GM23338 (cell line): ENCODE measurements around the gene GPD1. TPM values are rescaled to one million over a fixed set of nuclear protein-coding genes. Genes with fewer than 3 reads are reported as not detected.

ENCODE experiments used
- ATAC-seq: fragments of 200-7000 bp; cut with Tn5 transposase; 3 replicates; pipeline ENCODE4 v1.9.1; 2020
- DNase-seq: peaks from one replicate; pipeline ENCODE4 v3.0.0-alpha.2; 2015; ENCODE audit warnings: low spot score
- H2AFZ ChIP-seq: fragments of 200-600 bp; sonication (generic); 2 replicates; pipeline ENCODE4 v1.8.0; 2016; ENCODE audit warnings: antibody characterized with exemption, mild to moderate bottlenecking, moderate library complexity
- H3F3A ChIP-seq: fragments of 200-600 bp; sonication (generic); replicated peaks from 2 replicates; pipeline ENCODE4 v1.8.0; 2017; ENCODE audit warnings: antibody characterized with exemption, mixed run types, low read depth
- H3K27ac ChIP-seq: fragments of 200-600 bp; sonication (generic); 2 replicates; pipeline ENCODE4 v1.6.1; 2016; ENCODE audit warnings: low read depth
- H3K27me3 ChIP-seq: fragments of 200-600 bp; sonication (generic); 2 replicates; pipeline ENCODE4 v1.8.0; 2016; ENCODE audit warnings: mild to moderate bottlenecking, mixed run types, moderate library complexity; ENCODE audit not compliant: insufficient read depth
- H3K36me3 ChIP-seq: fragments of 200-600 bp; sonication (generic); 2 replicates; pipeline ENCODE4 v1.8.0; 2016; ENCODE audit warnings: mild to moderate bottlenecking; ENCODE audit not compliant: insufficient read depth
- H3K4me1 ChIP-seq: fragments of 200-600 bp; sonication (generic); 2 replicates; pipeline ENCODE4 v1.8.0; 2016; ENCODE audit warnings: mild to moderate bottlenecking, moderate library complexity; ENCODE audit not compliant: insufficient read depth
- H3K4me2 ChIP-seq: fragments of 200-600 bp; sonication (generic); 2 replicates; pipeline ENCODE4 v1.7.1; 2017; ENCODE audit warnings: mixed run types
- H3K4me3 ChIP-seq: fragments of 200-600 bp; sonication (generic); 2 replicates; pipeline ENCODE4 v1.6.1; 2016; ENCODE audit warnings: mixed run types
- H3K79me2 ChIP-seq: fragments of 200-600 bp; sonication (generic); replicated peaks from 2 replicates; pipeline ENCODE4 v1.8.0; 2017; ENCODE audit warnings: mild to moderate bottlenecking; ENCODE audit not compliant: insufficient read depth
- H3K9me2 ChIP-seq: fragments of 200-600 bp; sonication (generic); 2 replicates; pipeline ENCODE4 v1.8.0; 2017; ENCODE audit not compliant: insufficient read depth
- H4K20me1 ChIP-seq: fragments of 200-600 bp; sonication (generic); replicated peaks from 2 replicates; pipeline ENCODE4 v1.8.0; 2017; ENCODE audit warnings: mild to moderate bottlenecking; ENCODE audit not compliant: insufficient read depth
- H3K27ac Mint-ChIP-seq: 2 replicates; pipeline ENCODE4 v1.8.0; 2020; ENCODE audit warnings: inconsistent platforms, mild to moderate bottlenecking, moderate library complexity, mixed read lengths
- H3K27me3 Mint-ChIP-seq: 3 replicates; pipeline ENCODE4 v1.8.0; 2022; ENCODE audit warnings: low read depth, mild to moderate bottlenecking, moderate library complexity, mixed read lengths, inconsistent platforms; ENCODE audit not compliant: insufficient read depth, poor library complexity
- H3K36me3 Mint-ChIP-seq: 3 replicates; pipeline ENCODE4 v1.8.0; 2021; ENCODE audit warnings: low read depth, mild to moderate bottlenecking, inconsistent platforms, moderate library complexity, mixed read lengths
- H3K4me1 Mint-ChIP-seq: 3 replicates; pipeline ENCODE4 v1.8.0; 2020; ENCODE audit warnings: mild to moderate bottlenecking, inconsistent platforms, mixed read lengths
- H3K4me3 Mint-ChIP-seq: 3 replicates; pipeline ENCODE4 v1.8.0; 2021; ENCODE audit warnings: moderate library complexity, mild to moderate bottlenecking, inconsistent platforms, mixed read lengths
- H3K9me3 Mint-ChIP-seq: 3 replicates; pipeline ENCODE4 v1.8.0; 2020; ENCODE audit warnings: moderate library complexity, mild to moderate bottlenecking, inconsistent platforms, mixed read lengths
- CREB1 ChIP-seq: fragments of 250-450 bp; sonication (Bioruptor Pico); IDR thresholded peaks from 2 replicates; pipeline ENCODE4 v1.5.0; 2020; ENCODE audit warnings: low read depth, mild to moderate bottlenecking, moderate library complexity
- CTCF ChIP-seq, 2 experiments: fragments of 200-600 bp in 1 of 2; sonication (generic) in 1 of 2; conservative IDR thresholded peaks; 2 replicates each; pipeline versions ENCODE4 v1.5.1 to v1.6.1; 2016 to 2017; ENCODE audit warnings: antibody characterized with exemption in 2 of 2, low read depth in 2 of 2, mild to moderate bottlenecking in 2 of 2, moderate library complexity in 1 of 2
- ETS1 ChIP-seq: IDR thresholded peaks from 2 replicates; pipeline ENCODE4 v1.6.1; 2016; ENCODE audit warnings: antibody characterized with exemption
- EZH2 ChIP-seq: fragments of 200-600 bp; sonication (generic); IDR thresholded peaks from one replicate; pipeline ENCODE4 v1.8.0; 2017; ENCODE audit warnings: antibody characterized with exemption, mild to moderate bottlenecking, low read depth; ENCODE audit not compliant: unreplicated experiment
- EZH2phosphoT487 ChIP-seq: fragments of 200-600 bp; sonication (generic); IDR thresholded peaks from one replicate; pipeline ENCODE4 v1.8.1; 2018; ENCODE audit warnings: antibody characterized with exemption; ENCODE audit not compliant: unreplicated experiment
- JUNB ChIP-seq: IDR thresholded peaks from one replicate; pipeline ENCODE4 v1.6.1; 2016; ENCODE audit warnings: antibody characterized with exemption; ENCODE audit not compliant: unreplicated experiment
- NANOG ChIP-seq: IDR thresholded peaks from 2 replicates; pipeline ENCODE4 v1.6.1; 2016; ENCODE audit warnings: antibody characterized with exemption, borderline replicate concordance
- POLR2AphosphoS5 ChIP-seq: IDR thresholded peaks from 2 replicates; pipeline ENCODE4 v1.6.1; 2016; ENCODE audit warnings: antibody characterized with exemption, low read depth
- REST ChIP-seq: IDR thresholded peaks from one replicate; pipeline ENCODE4 v1.6.1; 2018; ENCODE audit warnings: antibody characterized with exemption; ENCODE audit not compliant: unreplicated experiment
- STAT1 ChIP-seq: IDR thresholded peaks from one replicate; pipeline ENCODE4 v1.6.1; 2016; ENCODE audit warnings: antibody characterized with exemption; ENCODE audit not compliant: unreplicated experiment
- ZNF114 ChIP-seq: fragments of 250-450 bp; sonication (Bioruptor Pico); IDR thresholded peaks from 2 replicates; pipeline ENCODE4 v1.5.0; 2020; ENCODE audit warnings: mild to moderate bottlenecking, moderate library complexity
- ZNF331 ChIP-seq: fragments of 250-450 bp; sonication (Bioruptor Pico); IDR thresholded peaks from 2 replicates; pipeline ENCODE4 v1.5.0; 2020; ENCODE audit warnings: low read depth, mild to moderate bottlenecking, moderate library complexity
- ZNF462 ChIP-seq: fragments of 250-450 bp; sonication (Bioruptor Pico); IDR thresholded peaks from 2 replicates; pipeline ENCODE4 v1.5.0; 2020; ENCODE audit warnings: mild to moderate bottlenecking, moderate library complexity
- polyA plus RNA-seq: library from polyadenylated mRNA; unstranded; fragments of >200 nt; fragmentation: Nextera tagmentation; extraction: Ambion mirVana; gene quantifications from 2 replicates; pipeline ENCODE4 v1.2.1, GENCODE V29; 2016
- total RNA-seq: library from RNA; depleted of rRNA; stranded (reverse); fragments of >200 nt; shearing (Covaris generic); gene quantifications from 2 replicates; pipeline ENCODE4 v1.2.3, GENCODE V29; 2014

GPD1 gene
- total and polyA plus RNA-seq, 2 experiments from 2014 or later: 0.36 to 0.45 TPM

- TF ChIP-seq ETS1: no peak
These were observed 19.4 kb downstream of the GPD1 start (continued) for GRCh38 chr12:50123203-50123602.

GRCh38 chr12:50127546-50127945 lies 23.7 kb downstream of the GPD1 start:
- ATAC-seq (no peak), DNase-seq (no peak)
- no peaks in the 10 kb centered on the region for H3K79me2 ChIP-seq
- H3K27me3 Mint-ChIP-seq: no peaks in the 10 kb centered on the region
- H3K27ac Mint-ChIP-seq: no peak overlapping the region
- H3K4me1 Mint-ChIP-seq: no peaks in the 10 kb centered on the region
- no peak overlapping the region for H3K4me3 Mint-ChIP-seq
- H3F3A ChIP-seq: 0 out of 2 replicates have a peak, but pooled peaks cover 4% of the 10 kb centered on the region
- no peak overlapping the region for H3K27ac ChIP-seq
- no peaks in the 10 kb centered on the region for H3K9me3 Mint-ChIP-seq
- H3K36me3 Mint-ChIP-seq: peaks cover 27% of the 10 kb centered on the region
- peaks cover 14% of the 10 kb centered on the region; the same call in 1 of the 2 replicates for H4K20me1 ChIP-seq
- no peak overlapping the region for H2AFZ ChIP-seq
- no peaks in the 10 kb centered on the region for H3K4me1 ChIP-seq
- no peaks in the 10 kb centered on the region for H3K9me2 ChIP-seq
- peaks cover 21% of the 10 kb centered on the region for H3K36me3 ChIP-seq
- no peak overlapping the region for H3K4me3 ChIP-seq
- no peak overlapping the region for H3K4me2 ChIP-seq
- H3K27me3 ChIP-seq: no peaks in the 10 kb centered on the region
- no peak for TF ChIP-seq JUNB
- TF ChIP-seq EZH2: no peak
- TF ChIP-seq STAT1: no peak
- TF ChIP-seq NANOG: no peak
- TF ChIP-seq EZH2phosphoT487: no peak
- TF ChIP-seq ZNF114 (CRISPR knock-in tag): no peak
- no peak for TF ChIP-seq ZNF462 (CRISPR knock-in tag)
- TF ChIP-seq CREB1: no peak
- no peak for TF ChIP-seq POLR2AphosphoS5
- no peak for TF ChIP-seq REST
- no peak for TF ChIP-seq ZNF331 (CRISPR knock-in tag)
- TF ChIP-seq CTCF (conservative IDR thresholded peaks at IDR 0.05; ENCODE audit: low read depth in 2 of 2): no peak
